Measurements from ENCODE around the gene ENO2.
A peak's percentile ranks its signal among the peaks of the same experiment; 100 is the strongest.

The ENO2 gene

GRCh38 chr12:6966351-6966750 is 52.0 kb downstream of the ENO2 start:
- DNase-seq (ENCODE audit: low read depth), result no peak
- TF ChIP-seq CTCF (IDR thresholded peaks at IDR 0.05; ENCODE audit: low read length, missing control alignments), result no peak
- no peak overlapping the region for H3K4me3 ChIP-seq (replicated peaks; ENCODE audit: low read depth, low read length)

DNA sequence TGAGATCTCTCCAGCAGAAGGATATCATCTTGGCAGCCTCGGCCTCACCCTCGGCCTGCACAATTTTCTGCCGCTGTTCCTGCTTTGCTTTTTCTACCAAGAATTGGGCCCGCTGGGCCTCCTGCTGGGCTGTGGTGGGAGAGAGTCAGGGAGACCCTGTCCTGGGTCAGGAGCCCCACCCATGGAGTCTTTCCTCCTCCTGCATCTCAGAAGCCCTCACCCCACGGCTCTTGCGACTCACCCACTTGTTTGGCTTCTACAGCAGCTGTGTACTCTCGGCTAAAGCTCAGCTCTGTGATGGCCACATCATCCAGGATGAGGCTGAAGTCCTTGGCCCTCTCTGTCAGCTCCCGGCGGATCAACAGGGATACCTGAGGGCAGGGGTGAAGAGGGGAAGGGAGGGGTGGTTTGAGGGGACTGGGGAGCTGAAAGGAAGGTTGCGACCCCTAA is 53.3 kb downstream of the ENO2 start:
- no peak for TF ChIP-seq CTCF (IDR thresholded peaks at IDR 0.05; ENCODE audit: low read length, missing control alignments)
- H3K4me3 ChIP-seq (replicated peaks; ENCODE audit: low read depth, low read length), result no peak overlapping the region
- DNase-seq (ENCODE audit: low read depth), result no peak

- TF ChIP-seq CTCF (IDR thresholded peaks at IDR 0.05; ENCODE audit: low read length, missing control alignments), result no peak
- H3K4me3 ChIP-seq (replicated peaks; ENCODE audit: low read depth, low read length), result peak overlapping the region; percentile 10
- DNase-seq (ENCODE audit: low read depth), result no peak
Observed at GRCh38 chr12:6968426-6968825, 54.0 kb downstream of the ENO2 start.

DNA sequence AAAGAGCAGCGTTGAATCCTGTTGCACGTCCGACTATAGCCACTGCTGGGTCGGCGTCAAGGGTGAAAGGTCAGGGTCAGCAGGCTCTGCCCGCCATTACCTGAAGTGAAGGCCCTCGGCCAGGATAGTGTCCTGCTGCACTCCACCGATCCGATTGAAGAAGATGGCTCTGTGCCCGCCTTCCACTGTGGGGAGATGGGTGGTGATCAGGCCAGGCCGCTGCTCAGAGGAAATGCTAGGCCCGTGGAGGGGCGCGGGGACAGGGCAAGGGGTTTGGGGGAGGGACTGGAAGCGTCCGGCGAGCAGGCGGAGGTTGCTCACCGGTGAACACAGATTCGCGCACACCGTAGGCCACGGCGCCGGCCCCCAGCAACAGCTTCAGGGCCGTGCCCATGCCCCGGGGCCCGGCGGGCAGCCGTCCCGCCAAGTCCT is 55.7 kb downstream of the ENO2 start:
- peak overlapping the region; percentile 100 for H3K4me3 ChIP-seq (replicated peaks; ENCODE audit: low read depth, low read length)

More for the DNA sequence above, 55.7 kb downstream of the ENO2 start:
- no peak for DNase-seq (ENCODE audit: low read depth)
- no peak for TF ChIP-seq CTCF (IDR thresholded peaks at IDR 0.05; ENCODE audit: low read length, missing control alignments)
